Stimulated activated naive CD8-positive, alpha-beta T cell treated with anti-CD3 and anti-CD28 coated beads, Interleukin-15, amount 100 ng/mL, for 72 hours (primary cell): Measurements from ENCODE around the gene SLC30A1.
A peak's percentile ranks its signal among the peaks of the same experiment; 100 is the strongest.

Source experiments
- ATAC-seq: fragments of 150-1000 bp; cut with Tn5 transposase; 2 replicates; pipeline ENCODE4 v1.10.0; 2021; ENCODE audit warnings: mild to moderate bottlenecking, moderate library complexity
- DNase-seq, 2 donors: peaks; one replicate each; pipeline ENCODE4 v3.0.0; 2021 to 2022
- H3K27ac Mint-ChIP-seq, 2 donors: one replicate each; pipeline ENCODE4 v1.8.0; 2022; ENCODE audit warnings: mild to moderate bottlenecking in 2 of 2, mixed read lengths in 2 of 2, moderate library complexity in 2 of 2
- H3K27me3 Mint-ChIP-seq: one replicate; pipeline ENCODE4 v1.8.0; 2022; ENCODE audit warnings: mixed read lengths
- H3K4me1 Mint-ChIP-seq: one replicate; pipeline ENCODE4 v1.8.0; 2022; ENCODE audit warnings: mild to moderate bottlenecking, mixed read lengths
- H3K4me3 Mint-ChIP-seq, 2 donors: one replicate each; pipeline ENCODE4 v1.8.0; 2022; ENCODE audit warnings: mild to moderate bottlenecking in 2 of 2, mixed read lengths in 2 of 2, moderate library complexity in 1 of 2
- H3K9me3 Mint-ChIP-seq, 2 donors: one replicate each; pipeline ENCODE4 v1.8.0; 2022; ENCODE audit warnings: mixed read lengths in 2 of 2

The SLC30A1 gene

DNA sequence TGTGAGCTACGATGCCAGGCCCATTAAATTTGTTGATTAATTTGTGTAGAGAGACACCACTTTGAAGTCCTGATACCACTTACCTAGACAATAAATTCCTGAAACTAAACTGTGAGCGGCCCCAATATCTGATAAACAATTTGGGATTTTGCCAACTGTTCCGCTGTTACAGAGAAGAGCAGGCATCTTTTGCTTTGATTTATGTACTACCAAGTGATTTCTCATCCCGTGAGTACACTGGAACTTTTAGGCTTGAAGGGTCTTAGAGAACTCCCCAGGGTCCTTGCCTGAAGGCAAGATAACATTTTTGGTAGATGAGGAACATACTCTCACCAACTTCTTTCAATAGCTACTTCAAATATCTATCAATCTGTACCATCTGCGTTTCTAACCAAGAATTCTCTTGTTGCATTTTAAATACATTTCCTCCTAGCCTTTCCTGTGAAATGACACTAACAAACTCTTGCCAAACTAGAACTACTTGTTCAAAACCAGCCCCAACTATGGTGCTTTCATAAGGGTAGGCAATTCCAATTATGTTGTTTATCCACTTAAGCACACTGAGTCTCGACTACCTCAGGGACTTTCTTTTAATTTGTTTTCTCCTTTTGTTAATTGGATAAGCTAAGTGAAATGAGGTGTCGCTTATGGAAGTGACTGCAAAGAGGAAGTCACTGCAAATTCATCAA, 23.2 kb upstream of the SLC30A1 start:
- no peak overlapping the region for H3K27ac Mint-ChIP-seq
- ATAC-seq (no peak), DNase-seq (no peak)
- H3K4me3 Mint-ChIP-seq, result no peak overlapping the region
- peaks cover 23% of the 10 kb centered on the region for H3K4me1 Mint-ChIP-seq
- H3K27me3 Mint-ChIP-seq, result no peaks in the 10 kb centered on the region
- no peaks in the 10 kb centered on the region for H3K9me3 Mint-ChIP-seq

DNA sequence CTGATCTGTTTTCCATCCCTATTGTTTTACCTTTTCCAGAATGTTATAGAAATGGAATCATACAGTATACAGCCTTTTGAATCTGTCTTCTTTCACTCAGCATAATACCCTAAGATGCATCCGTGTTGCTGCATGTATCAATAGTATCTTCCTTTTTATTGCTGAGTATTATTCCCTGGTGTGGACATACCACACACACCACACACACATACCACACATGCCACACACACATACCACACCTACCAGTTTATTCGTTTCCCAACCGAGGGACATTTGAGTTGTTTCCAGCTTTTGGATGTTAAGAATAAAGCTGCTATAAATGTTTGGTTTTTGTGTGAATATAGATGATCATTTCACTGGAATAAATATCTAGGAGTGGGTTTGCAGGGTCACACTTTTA, 22.2 kb upstream of the SLC30A1 start:
- Mint-ChIP-seq H3K4me3 (no peak overlapping the region), H3K27me3 (peaks cover 3% of the 10 kb centered on the region), H3K27ac (no peak overlapping the region), H3K9me3 (no peaks in the 10 kb centered on the region), H3K4me1 (peaks cover 15% of the 10 kb centered on the region)
- no peak for ATAC-seq
- no peak for DNase-seq

DNA sequence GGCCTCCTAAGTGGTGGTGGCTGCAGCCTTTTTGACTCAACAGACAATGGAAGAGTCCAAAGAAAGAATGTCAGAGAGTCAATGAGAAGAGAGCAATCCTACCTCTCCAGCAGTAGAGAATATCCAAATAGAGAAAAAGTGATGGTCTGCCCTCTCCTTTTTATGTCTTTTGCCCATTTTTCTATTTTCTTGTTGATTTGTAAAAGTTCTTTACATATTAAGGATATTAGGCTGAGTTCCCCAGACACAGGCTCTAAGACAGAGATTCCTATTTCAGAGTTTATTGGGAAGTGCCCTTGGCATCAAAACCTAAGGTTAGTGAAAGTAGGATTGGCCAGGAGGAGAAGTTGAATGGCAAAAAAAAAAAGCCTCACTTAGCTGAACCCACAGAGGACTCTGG, 20.3 kb upstream of the SLC30A1 start:
- ATAC-seq, result no peak
- Mint-ChIP-seq H3K27ac (peak overlapping the region in 1 of 2 donors; percentile 42), H3K4me3 (no peak overlapping the region), H3K4me1 (peaks cover 10% of the 10 kb centered on the region), H3K27me3 (peaks cover 8% of the 10 kb centered on the region), H3K9me3 (no peaks in the 10 kb centered on the region)
- no peak for DNase-seq

DNA sequence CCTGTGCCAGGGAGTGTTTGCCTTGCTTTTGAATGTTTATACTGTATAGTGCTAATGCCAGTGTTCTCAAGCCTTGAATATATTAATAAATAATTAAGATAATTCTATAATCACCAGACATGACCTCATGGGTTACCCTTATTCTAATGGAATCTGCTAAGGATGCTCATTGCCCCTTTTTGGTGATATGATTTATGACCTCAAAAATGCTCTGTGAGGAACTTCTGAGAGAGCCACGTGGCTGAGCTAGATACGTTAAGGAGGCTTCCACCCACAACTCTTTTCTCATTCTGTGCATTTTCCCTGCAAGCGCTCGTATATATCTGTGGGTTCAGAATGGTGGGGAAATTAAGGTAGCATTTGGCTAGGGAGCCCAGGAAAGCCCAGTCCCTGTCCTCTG, 19.6 kb upstream of the SLC30A1 start:
- Mint-ChIP-seq H3K9me3 (no peaks in the 10 kb centered on the region), H3K4me3 (no peak overlapping the region), H3K27ac (no peak overlapping the region), H3K27me3 (peaks cover 8% of the 10 kb centered on the region), H3K4me1 (peaks cover 10% of the 10 kb centered on the region)
- DNase-seq (no peak), ATAC-seq (no peak)

DNA sequence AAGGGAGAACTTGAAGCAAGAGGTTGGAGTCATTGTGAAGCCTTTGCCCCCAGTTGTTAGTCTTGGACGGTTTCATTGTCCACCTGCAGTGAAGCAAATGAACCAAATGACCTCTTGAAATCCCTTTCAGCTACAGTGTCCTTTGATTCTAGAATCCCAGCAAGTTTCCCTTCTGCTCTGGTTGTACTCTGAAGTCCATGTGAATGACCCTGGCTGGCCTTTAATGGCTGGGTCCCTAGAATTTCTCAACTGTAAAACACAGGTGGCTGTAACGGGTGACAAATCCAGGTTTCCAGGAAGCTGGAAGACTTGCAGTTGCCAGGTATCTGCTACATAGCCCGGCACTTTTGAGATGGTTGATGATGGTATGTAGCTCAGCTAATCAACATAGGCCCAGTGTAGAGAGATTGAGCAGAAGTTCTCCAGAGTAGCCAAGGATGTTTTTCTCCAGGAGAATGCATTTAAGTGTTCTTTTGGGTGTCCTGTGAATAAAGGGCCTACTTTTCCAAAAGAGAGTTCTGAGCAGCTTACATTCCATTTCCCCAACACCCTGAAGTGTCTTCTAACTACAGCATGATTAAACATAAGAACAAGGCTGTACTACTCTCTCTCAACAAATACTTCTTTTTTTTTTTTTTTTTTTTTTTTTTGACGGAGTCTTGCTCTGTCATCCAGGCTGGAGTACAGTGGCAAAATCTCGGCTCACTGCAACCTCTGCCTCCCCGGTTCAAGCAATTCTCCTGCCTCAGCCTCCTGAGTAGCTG, 17.6 kb upstream of the SLC30A1 start:
- no peak for ATAC-seq
- Mint-ChIP-seq H3K9me3 (no peaks in the 10 kb centered on the region), H3K4me1 (peaks cover 18% of the 10 kb centered on the region), H3K27ac (no peak overlapping the region), H3K4me3 (no peak overlapping the region), H3K27me3 (peaks cover 15% of the 10 kb centered on the region)
- no peak for DNase-seq

DNA sequence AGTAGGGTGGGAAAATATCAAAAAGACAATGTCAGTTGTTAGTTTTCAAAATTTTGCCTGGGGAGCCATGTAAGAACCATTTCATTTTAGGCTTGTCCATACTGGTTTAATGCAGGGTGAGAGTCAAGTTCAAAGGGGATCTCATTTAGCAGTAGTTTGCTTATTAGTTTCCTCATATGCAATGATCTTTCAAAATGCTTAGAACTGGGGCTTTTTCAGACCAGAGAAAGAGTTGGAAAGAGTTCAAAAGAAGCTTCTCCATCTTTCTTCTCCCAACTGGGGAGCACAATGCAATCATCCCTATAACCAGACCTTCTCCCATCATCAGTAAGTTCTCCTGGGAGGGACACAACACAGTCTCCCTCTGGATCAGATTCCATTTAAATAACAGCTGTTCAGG, 16.5 kb upstream of the SLC30A1 start:
- no peak overlapping the region for H3K27ac Mint-ChIP-seq
- DNase-seq (no peak), ATAC-seq (no peak)
- peaks cover 23% of the 10 kb centered on the region for H3K27me3 Mint-ChIP-seq
- H3K4me3 Mint-ChIP-seq, result no peak overlapping the region
- H3K9me3 Mint-ChIP-seq, result no peaks in the 10 kb centered on the region
- peaks cover 18% of the 10 kb centered on the region for H3K4me1 Mint-ChIP-seq

DNA sequence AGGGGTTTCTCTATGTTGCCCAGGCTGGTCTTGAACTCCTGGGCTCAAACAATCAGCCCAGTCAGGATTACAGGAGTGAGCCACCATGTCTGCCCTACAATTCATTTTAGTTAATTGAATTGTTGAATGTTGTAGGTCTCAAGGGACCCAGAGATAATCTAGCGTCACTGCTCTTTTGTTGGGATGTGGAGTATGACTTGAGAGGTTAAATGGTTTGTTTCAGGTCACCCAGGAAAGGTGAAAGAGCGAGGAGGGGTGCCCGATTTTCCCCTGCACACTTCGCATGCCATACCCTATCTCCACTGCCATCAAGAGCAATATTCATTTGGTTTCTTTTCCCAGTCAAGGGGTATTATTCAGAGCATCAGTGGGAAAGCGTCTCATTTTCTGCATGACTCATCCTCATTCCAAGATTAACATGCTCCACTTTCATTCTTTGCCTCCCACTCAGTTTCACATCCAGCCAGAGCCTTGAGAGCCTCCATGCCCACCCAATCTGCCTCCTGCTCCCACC, 13.1 kb upstream of the SLC30A1 start:
- Mint-ChIP-seq H3K27me3 (peaks cover 33% of the 10 kb centered on the region), H3K9me3 (no peaks in the 10 kb centered on the region), H3K27ac (no peak overlapping the region), H3K4me3 (no peak overlapping the region), H3K4me1 (peaks cover 9% of the 10 kb centered on the region)
- DNase-seq (no peak), ATAC-seq (no peak)

DNA sequence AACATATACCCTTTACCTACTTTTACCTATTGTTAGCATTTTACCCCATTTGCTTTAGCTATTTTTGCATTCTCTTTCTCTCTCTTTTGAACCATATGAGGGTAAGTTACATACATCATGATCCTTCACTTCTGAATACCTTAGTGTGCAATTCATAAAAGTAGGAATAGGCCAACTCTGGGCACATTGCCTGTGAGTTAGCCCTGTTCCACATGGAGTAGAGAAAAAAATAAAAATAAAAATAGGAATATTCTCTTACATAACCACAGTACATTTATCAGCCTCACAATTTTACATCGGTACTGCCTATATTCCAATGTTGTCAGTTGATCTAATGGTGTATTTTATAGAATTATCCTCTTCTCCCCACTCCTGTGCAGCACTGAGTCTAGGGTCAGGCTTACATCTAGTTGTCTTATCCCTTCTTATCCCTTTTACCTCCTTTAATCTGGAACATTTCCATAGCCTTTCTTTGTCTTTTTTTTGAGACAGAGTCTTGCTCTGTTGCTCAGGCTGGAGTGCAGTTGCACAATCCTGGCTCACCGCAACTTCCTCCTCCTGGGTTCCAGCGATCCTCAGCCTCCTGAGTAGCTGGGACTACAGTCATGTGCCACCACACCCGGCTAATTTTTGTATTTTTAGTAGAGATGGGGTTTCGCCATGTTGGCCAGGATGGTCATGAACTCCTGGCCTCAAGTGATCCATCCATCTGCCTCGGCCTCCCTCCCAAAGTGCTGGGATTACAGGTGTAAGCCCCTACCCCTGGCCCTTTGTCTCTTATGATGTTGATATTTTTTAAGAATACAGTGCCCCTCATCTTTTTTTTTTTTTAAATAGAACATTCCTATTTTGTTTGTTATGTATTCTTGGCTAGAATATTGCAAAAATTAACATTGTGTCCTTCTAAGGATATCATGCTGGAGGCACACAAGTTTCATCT, 11.1 kb upstream of the SLC30A1 start:
- Mint-ChIP-seq H3K27me3 (peaks cover 25% of the 10 kb centered on the region), H3K27ac (no peak overlapping the region), H3K4me3 (no peak overlapping the region), H3K4me1 (peaks cover 8% of the 10 kb centered on the region), H3K9me3 (no peaks in the 10 kb centered on the region)
- DNase-seq (no peak), ATAC-seq (no peak)

DNA sequence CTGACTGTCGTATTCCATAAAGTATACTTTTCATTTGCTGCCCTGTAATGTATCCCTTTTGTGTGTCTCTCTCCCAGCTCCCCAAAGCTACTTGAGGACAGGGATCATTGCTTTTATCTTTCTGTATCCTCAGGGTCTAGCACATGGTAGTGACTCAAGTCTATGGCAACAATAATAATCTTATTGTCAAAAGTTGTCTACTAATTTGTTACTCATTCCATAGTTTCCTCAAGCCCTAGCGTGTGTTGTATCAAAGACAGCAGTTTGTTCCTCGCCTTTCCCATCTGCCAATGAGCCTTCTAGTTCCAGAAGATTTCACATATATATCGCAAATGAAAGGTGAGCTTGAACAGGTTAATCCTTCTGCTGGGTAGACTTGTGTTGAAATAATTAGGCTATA, 9.8 kb upstream of the SLC30A1 start:
- Mint-ChIP-seq H3K4me3 (no peak overlapping the region), H3K4me1 (peaks cover 8% of the 10 kb centered on the region), H3K9me3 (no peaks in the 10 kb centered on the region), H3K27ac (no peak overlapping the region), H3K27me3 (peaks cover 25% of the 10 kb centered on the region)
- no peak for ATAC-seq
- DNase-seq, result no peak

DNA sequence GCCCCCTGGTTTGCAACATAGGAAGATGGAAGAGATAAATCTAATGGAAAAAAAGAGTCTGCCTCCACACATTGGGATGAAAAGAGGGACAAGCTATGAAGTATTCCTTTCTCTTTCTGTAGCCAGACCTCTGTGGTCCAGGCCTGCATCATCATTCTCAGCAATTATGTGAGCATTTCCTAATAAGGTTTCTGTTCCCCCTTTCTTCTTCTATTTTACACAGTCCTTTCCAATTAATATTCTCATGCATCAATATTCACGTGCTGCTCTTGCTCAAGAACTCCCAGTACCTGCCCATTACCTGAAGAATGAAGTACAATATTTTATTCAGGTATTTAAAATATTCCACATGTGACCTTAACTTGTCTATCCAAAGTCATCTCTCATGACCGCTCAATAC, 8.2 kb upstream of the SLC30A1 start:
- DNase-seq, result no peak
- Mint-ChIP-seq H3K4me3 (no peak overlapping the region), H3K27me3 (peaks cover 19% of the 10 kb centered on the region), H3K4me1 (peaks cover 5% of the 10 kb centered on the region), H3K27ac (no peak overlapping the region), H3K9me3 (no peaks in the 10 kb centered on the region)
- no peak for ATAC-seq

DNA sequence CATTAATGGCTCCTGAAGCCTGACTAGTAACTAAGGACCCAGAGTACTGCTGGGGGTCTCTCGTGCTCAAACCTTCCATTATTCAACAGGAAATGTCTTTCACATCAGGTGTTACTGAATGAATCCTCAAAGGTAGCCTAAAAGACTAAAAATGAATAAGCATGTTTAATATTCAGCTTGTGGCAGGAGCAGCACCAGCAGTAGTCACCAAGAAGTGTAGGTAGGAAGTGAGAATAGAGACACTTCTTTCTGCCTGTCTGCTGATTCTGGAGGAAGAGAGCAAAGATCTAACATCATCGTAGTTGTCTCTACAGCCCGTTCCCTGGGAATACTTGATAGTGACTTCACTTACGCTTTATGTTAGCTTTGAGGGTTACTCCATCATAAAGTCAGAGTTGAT, 7.6 kb upstream of the SLC30A1 start:
- peaks cover 8% of the 10 kb centered on the region for H3K4me1 Mint-ChIP-seq
- no peak for DNase-seq
- no peak overlapping the region for H3K4me3 Mint-ChIP-seq
- ATAC-seq, result no peak
- no peaks in the 10 kb centered on the region for H3K9me3 Mint-ChIP-seq
- peaks cover 18% of the 10 kb centered on the region for H3K27me3 Mint-ChIP-seq
- no peak overlapping the region for H3K27ac Mint-ChIP-seq

DNA sequence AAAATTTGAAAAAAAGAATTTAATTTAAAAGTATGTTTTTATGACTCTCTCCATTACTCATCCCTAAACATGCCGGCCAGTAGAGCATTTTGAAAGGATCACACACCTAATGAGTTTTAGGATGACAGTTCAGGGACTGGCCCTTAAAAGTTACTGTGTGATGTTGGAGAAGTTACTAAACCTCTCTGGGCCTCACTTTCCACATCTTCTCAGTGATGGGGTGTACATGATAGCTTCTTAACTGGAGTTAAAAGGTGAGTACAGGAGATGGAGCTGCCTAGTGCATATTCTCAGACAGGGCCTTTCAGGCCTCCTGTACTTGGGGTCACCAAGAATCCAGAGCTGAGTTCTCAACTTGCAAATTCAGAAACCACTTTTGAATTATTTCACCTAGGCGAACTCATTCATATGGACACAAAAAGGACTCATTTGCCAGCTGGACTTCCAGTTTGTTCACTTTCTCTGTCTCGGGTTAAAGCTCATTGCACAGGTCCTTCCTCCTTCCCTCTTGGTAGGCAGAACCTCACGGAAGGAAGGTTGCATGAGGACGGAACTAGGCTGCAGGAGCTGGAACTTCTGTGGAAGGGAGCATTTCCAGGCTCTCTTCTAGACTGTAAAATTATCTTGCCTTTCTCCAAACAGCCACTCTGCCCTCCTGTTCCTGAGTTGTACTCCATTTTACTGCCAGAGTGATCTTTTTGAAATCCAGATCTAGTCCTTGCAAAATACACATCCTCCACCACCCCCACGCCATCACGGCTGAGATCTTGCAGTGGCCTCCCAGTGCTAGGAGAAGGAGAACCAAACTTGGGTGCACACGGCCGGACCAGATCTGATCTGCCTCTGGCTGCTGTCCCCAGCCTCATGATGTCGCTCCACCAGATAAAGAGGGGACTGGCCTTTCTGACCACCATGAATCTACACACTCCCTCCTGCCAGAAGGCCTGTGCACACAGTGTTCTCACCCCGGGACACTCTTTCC, 4.3 kb upstream of the SLC30A1 start:
- no peak for ATAC-seq
- DNase-seq, result no peak
- no peak overlapping the region for H3K4me3 Mint-ChIP-seq
- no peak overlapping the region for H3K27ac Mint-ChIP-seq
- peaks cover 17% of the 10 kb centered on the region for H3K4me1 Mint-ChIP-seq
- H3K9me3 Mint-ChIP-seq, result no peaks in the 10 kb centered on the region
- no peaks in the 10 kb centered on the region for H3K27me3 Mint-ChIP-seq

DNA sequence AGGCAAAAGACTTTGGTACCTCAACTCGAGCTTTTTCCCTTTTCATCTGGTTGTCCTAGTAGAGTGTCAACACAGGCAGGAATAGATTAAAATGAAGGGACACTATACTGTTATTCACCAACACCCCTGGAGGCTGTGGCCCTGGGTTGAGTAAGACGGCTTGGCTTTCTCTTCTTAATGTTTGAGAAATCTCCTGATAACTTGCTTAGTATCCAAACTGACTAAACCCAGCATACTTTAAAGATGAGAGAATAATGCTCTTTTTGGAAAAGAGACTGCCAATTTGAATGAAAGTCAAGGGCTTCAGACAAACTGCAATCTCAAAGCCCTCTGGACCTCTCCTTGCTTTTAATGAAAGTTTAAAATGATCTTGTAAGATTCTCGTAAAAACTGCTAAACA, 2.6 kb upstream of the SLC30A1 start:
- Mint-ChIP-seq H3K4me3 (no peak overlapping the region), H3K27ac (no peak overlapping the region), H3K27me3 (no peaks in the 10 kb centered on the region), H3K9me3 (no peaks in the 10 kb centered on the region), H3K4me1 (peaks cover 17% of the 10 kb centered on the region)
- DNase-seq (no peak), ATAC-seq (no peak)

DNA sequence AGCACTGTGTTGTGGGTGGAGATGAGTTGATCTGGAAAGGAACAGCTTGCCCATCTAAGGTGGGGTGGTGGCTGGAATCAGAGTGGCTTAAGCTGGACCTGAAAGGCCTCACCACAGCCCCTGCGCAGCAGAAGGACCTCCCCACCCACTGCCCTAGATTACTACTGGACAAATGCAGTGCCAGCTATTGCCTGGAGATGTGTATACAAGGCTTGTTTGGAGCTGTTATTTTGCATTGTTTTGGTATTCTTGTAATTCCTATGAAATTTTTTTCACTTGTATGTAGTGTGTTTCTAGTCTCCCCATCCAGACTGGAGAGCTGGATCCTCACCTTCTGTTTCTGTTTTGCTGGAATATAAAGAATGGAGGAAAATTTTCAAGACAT, 1.3 kb upstream of the SLC30A1 start:
- H3K9me3 Mint-ChIP-seq, result no peaks in the 10 kb centered on the region
- no peaks in the 10 kb centered on the region for H3K27me3 Mint-ChIP-seq
- no peak for ATAC-seq
- H3K27ac Mint-ChIP-seq, result no peak overlapping the region
- peak overlapping the region; percentile 73 to 79 for H3K4me3 Mint-ChIP-seq
- DNase-seq, result no peak
- peaks cover 24% of the 10 kb centered on the region for H3K4me1 Mint-ChIP-seq
